BLaER1 (cell line): ENCODE measurements around the gene CSNK1E.
A peak's percentile ranks its signal among the peaks of the same experiment; 100 is the strongest.

Source experiments
- H3K27ac ChIP-seq: shearing (Covaris generic); formaldehyde crosslinking; 2 replicates; pipeline ENCODE4 v1.8.1; 2022
- H3K27me3 ChIP-seq: shearing (Covaris generic); formaldehyde crosslinking; 2 replicates; pipeline ENCODE4 v1.8.1; 2022
- H3K36me3 ChIP-seq: shearing (Covaris generic); formaldehyde crosslinking; 2 replicates; pipeline ENCODE4 v1.8.1; 2022
- H3K4me1 ChIP-seq: shearing (Covaris generic); formaldehyde crosslinking; 2 replicates; pipeline ENCODE4 v1.8.1; 2022
- H3K4me2 ChIP-seq: shearing (Covaris generic); formaldehyde crosslinking; 2 replicates; pipeline ENCODE4 v1.8.1; 2022
- H3K4me3 ChIP-seq: shearing (Covaris generic); formaldehyde crosslinking; 2 replicates; pipeline ENCODE4 v1.8.1; 2022
- H3K9ac ChIP-seq: shearing (Covaris generic); formaldehyde crosslinking; 2 replicates; pipeline ENCODE4 v1.8.1; 2022
- H3K9me3 ChIP-seq: shearing (Covaris generic); formaldehyde crosslinking; 2 replicates; pipeline ENCODE4 v1.8.1; 2022
- H4K20me1 ChIP-seq: shearing (Covaris generic); formaldehyde crosslinking; 2 replicates; pipeline ENCODE4 v1.8.1; 2022
- Cebpa-rat ChIP-seq: shearing (Covaris generic); IDR thresholded peaks from 2 replicates; pipeline ENCODE4 v1.8.1; 2022

The CSNK1E gene

GRCh38 chr22:38309614-38310517 lies 7.4 kb downstream of the CSNK1E start:
- Histone ChIP-seq H3K27me3 (no peaks in the 10 kb centered on the region), H3K27ac (peak overlapping the region; percentile 43), H3K9ac (peak overlapping the region; percentile 27; the same call in 1 of the 2 replicates), H3K4me1 (peaks cover 100% of the 10 kb centered on the region), H4K20me1 (peaks cover 100% of the 10 kb centered on the region), H3K4me3 (no peak overlapping the region), H3K36me3 (peaks cover 81% of the 10 kb centered on the region), H3K9me3 (no peaks in the 10 kb centered on the region), H3K4me2 (peak overlapping the region; percentile 87)
- no peak for TF ChIP-seq Cebpa-rat

- Histone ChIP-seq H3K27ac (no peak overlapping the region; the same call in 1 of the 2 replicates), H4K20me1 (peaks cover 100% of the 10 kb centered on the region), H3K4me3 (no peak overlapping the region), H3K27me3 (no peaks in the 10 kb centered on the region), H3K4me2 (peak overlapping the region; percentile 87), H3K4me1 (peaks cover 100% of the 10 kb centered on the region), H3K36me3 (peaks cover 85% of the 10 kb centered on the region), H3K9ac (no peak overlapping the region), H3K9me3 (no peaks in the 10 kb centered on the region)
- TF ChIP-seq Cebpa-rat: no peak
Observed at GRCh38 chr22:38308791-38309498, 8.3 kb downstream of the CSNK1E start.

- Histone ChIP-seq H3K36me3 (peaks cover 85% of the 10 kb centered on the region), H3K4me2 (peak overlapping the region; percentile 61), H3K4me1 (peaks cover 84% of the 10 kb centered on the region), H3K9ac (peak overlapping the region; percentile 32; the same call in 1 of the 2 replicates), H4K20me1 (peaks cover 100% of the 10 kb centered on the region), H3K27me3 (no peaks in the 10 kb centered on the region), H3K9me3 (no peaks in the 10 kb centered on the region), H3K4me3 (no peak overlapping the region; the same call in 1 of the 2 replicates), H3K27ac (0 out of 2 replicates have a peak overlapping the region, but pooled peaks have one; percentile 10)
- TF ChIP-seq Cebpa-rat: no peak
Observed at GRCh38 chr22:38305471-38306448, 11.5 kb downstream of the CSNK1E start.

- peak overlapping the region; percentile 41 for H3K9ac ChIP-seq
Observed at GRCh38 chr22:38304526-38304925, 12.7 kb downstream of the CSNK1E start.

GRCh38 chr22:38303974-38304373 lies 13.3 kb downstream of the CSNK1E start:
- Histone ChIP-seq H3K9ac (peak overlapping the region; percentile 41), H3K9me3 (no peaks in the 10 kb centered on the region), H3K36me3 (peaks cover 85% of the 10 kb centered on the region), H3K4me3 (no peak overlapping the region), H3K27ac (peak overlapping the region; percentile 55), H3K4me1 (peaks cover 67% of the 10 kb centered on the region), H3K4me2 (peak overlapping the region; percentile 61), H3K27me3 (no peaks in the 10 kb centered on the region), H4K20me1 (peaks cover 100% of the 10 kb centered on the region)
- TF ChIP-seq Cebpa-rat: no peak

More at GRCh38 chr22:38304526-38304925, 12.7 kb downstream of the CSNK1E start:
- peaks cover 85% of the 10 kb centered on the region for H3K36me3 ChIP-seq
- H3K4me1 ChIP-seq: peaks cover 72% of the 10 kb centered on the region
- TF ChIP-seq Cebpa-rat: no peak
- no peaks in the 10 kb centered on the region for H3K9me3 ChIP-seq
- H3K4me2 ChIP-seq: peak overlapping the region; percentile 61
- H3K27ac ChIP-seq: peak overlapping the region; percentile 55; the same call in 1 of the 2 replicates
- peaks cover 100% of the 10 kb centered on the region for H4K20me1 ChIP-seq
- no peak overlapping the region for H3K4me3 ChIP-seq
- H3K27me3 ChIP-seq: no peaks in the 10 kb centered on the region

GRCh38 chr22:38302906-38303305 lies 14.3 kb downstream of the CSNK1E start:
- H3K36me3 ChIP-seq: peaks cover 85% of the 10 kb centered on the region

GRCh38 chr22:38300946-38301345 lies 16.3 kb downstream of the CSNK1E start:
- no peaks in the 10 kb centered on the region for H3K9me3 ChIP-seq
- H3K9ac ChIP-seq: 0 out of 2 replicates have a peak overlapping the region, but pooled peaks have one; percentile 34
- H3K27me3 ChIP-seq: no peaks in the 10 kb centered on the region
- no peak overlapping the region for H3K4me2 ChIP-seq
- peaks cover 36% of the 10 kb centered on the region for H3K4me1 ChIP-seq
- H3K4me3 ChIP-seq: no peak overlapping the region
- H3K36me3 ChIP-seq: peaks cover 93% of the 10 kb centered on the region
- peaks cover 100% of the 10 kb centered on the region for H4K20me1 ChIP-seq
- peak overlapping the region; percentile 35; the same call in 1 of the 2 replicates for H3K27ac ChIP-seq
- no peak for TF ChIP-seq Cebpa-rat

More at GRCh38 chr22:38302906-38303305, 14.3 kb downstream of the CSNK1E start:
- H3K4me3 ChIP-seq: no peak overlapping the region
- TF ChIP-seq Cebpa-rat: no peak
- H3K4me2 ChIP-seq: no peak overlapping the region
- H4K20me1 ChIP-seq: peaks cover 100% of the 10 kb centered on the region
- H3K27me3 ChIP-seq: no peaks in the 10 kb centered on the region
- H3K27ac ChIP-seq: 0 out of 2 replicates have a peak overlapping the region, but pooled peaks have one; percentile 55
- peaks cover 56% of the 10 kb centered on the region for H3K4me1 ChIP-seq
- H3K9me3 ChIP-seq: no peaks in the 10 kb centered on the region
- no peak overlapping the region for H3K9ac ChIP-seq

- H3K36me3 ChIP-seq: peaks cover 98% of the 10 kb centered on the region
- TF ChIP-seq Cebpa-rat: no peak
- no peak overlapping the region for H3K9ac ChIP-seq
Observed at GRCh38 chr22:38300197-38300945, 16.9 kb downstream of the CSNK1E start.

More at GRCh38 chr22:38300197-38300945, 16.9 kb downstream of the CSNK1E start:
- no peak overlapping the region for H3K4me2 ChIP-seq
- peaks cover 31% of the 10 kb centered on the region for H3K4me1 ChIP-seq
- peaks cover 100% of the 10 kb centered on the region for H4K20me1 ChIP-seq
- H3K9me3 ChIP-seq: no peaks in the 10 kb centered on the region
- no peak overlapping the region; the same call in 1 of the 2 replicates for H3K27ac ChIP-seq
- no peak overlapping the region for H3K4me3 ChIP-seq
- no peaks in the 10 kb centered on the region for H3K27me3 ChIP-seq
